Mammary epithelial cell (primary cell): ENCODE results near the gene U2AF1.
"Not testable (repeated sequence)": the region's sequence is repeated elsewhere in the genome, so short reads cannot be mapped to it uniquely, and the experiment has no call there.

ENCODE experiments used
- CTCF ChIP-seq, 2 donors: IDR thresholded peaks in 1 of 2; conservative IDR thresholded peaks in 1 of 2; 2 replicates each; pipeline ENCODE4 v1.5.1; 2011 to 2012; ENCODE audit warnings: inconsistent platforms in 2 of 2, low read length in 2 of 2, mild to moderate bottlenecking in 2 of 2, control low read depth in 1 of 2, low read depth in 1 of 2; ENCODE audit not compliant: insufficient read depth in 1 of 2; ENCODE audit errors: extremely low read depth in 1 of 2
- EZH2 ChIP-seq: IDR thresholded peaks from 2 replicates; pipeline ENCODE4 v1.6.1; 2012; ENCODE audit warnings: low read length, inconsistent platforms, borderline replicate concordance

- TF ChIP-seq CTCF (conservative IDR thresholded peaks at IDR 0.05 in 1 of 2, IDR thresholded peaks at IDR 0.05 in 1 of 2; ENCODE audit: extremely low read depth in 1 of 2, insufficient read depth in 1 of 2, low read depth in 1 of 2, low read length in 2 of 2); EZH2: not testable (repeated sequence)
These were observed 807 bp upstream of the U2AF1 start for GRCh38 chr21:43108177-43108576.
